IMR-90 (cell line): Measurements from ENCODE around the gene C14orf39. TPM values are rescaled to one million over a fixed set of nuclear protein-coding genes. Genes with fewer than 3 reads are reported as not detected.

ENCODE experiments used
- ATAC-seq: fragments of 200-7000 bp; cut with Tn5 transposase; 2 replicates; pipeline ENCODE4 v1.9.1; 2020; ENCODE audit warnings: low read depth, mild to moderate bottlenecking, moderate library complexity
- BruUV-seq: library from RNA; stranded (reverse); fragments of 400-500 nt; replicated peaks from 2 replicates; lab custom pipeline; 2021; lab: Mats Ljungman, UMichigan
- CTCF ChIA-PET: fragments of 300-600 bp; formaldehyde crosslinking; extraction: SDS; loops from one replicate; lab custom pipeline; 2021; ENCODE audit warnings: antibody characterized with exemption; lab: Yijun Ruan, JAX
- POLR2A ChIA-PET: fragments of 300-600 bp; sonication (Branson Sonifier 250); formaldehyde crosslinking; loops from one replicate; lab custom pipeline; 2022; ENCODE audit warnings: antibody characterized with exemption; ENCODE audit not compliant: unreplicated experiment; lab: Charles Lee
- DNase-seq: peaks from one replicate; pipeline ENCODE4 v3.0.0; 2013
- H2AFZ ChIP-seq: replicated peaks from 2 replicates; pipeline ENCODE3; 2013; ENCODE audit warnings: low read length, mild to moderate bottlenecking; ENCODE audit not compliant: poor library complexity
- H2AK5ac ChIP-seq: 2 replicates; pipeline ENCODE4 v1.6.1; 2013; ENCODE audit warnings: low read depth, low read length, inconsistent platforms
- H2AK9ac ChIP-seq: replicated peaks from 2 replicates; pipeline ENCODE3; 2013; ENCODE audit warnings: mild to moderate bottlenecking, low read depth, low read length, moderate library complexity; ENCODE audit not compliant: poor library complexity
- H2BK120ac ChIP-seq: 2 replicates; pipeline ENCODE4 v1.6.1; 2013; ENCODE audit warnings: low read depth, low read length, inconsistent platforms
- H2BK15ac ChIP-seq: 3 replicates; pipeline ENCODE4 v1.6.1; 2013; ENCODE audit warnings: low read depth, low read length, inconsistent platforms
- H2BK20ac ChIP-seq: 2 replicates; pipeline ENCODE4 v1.6.1; 2013; ENCODE audit warnings: low read depth, mild to moderate bottlenecking, inconsistent platforms, low read length, moderate library complexity
- H2BK5ac ChIP-seq: 2 replicates; pipeline ENCODE4 v1.6.1; 2013; ENCODE audit warnings: mild to moderate bottlenecking, low read depth, low read length, inconsistent platforms; ENCODE audit not compliant: poor library complexity, severe bottlenecking
- H3K14ac ChIP-seq: replicated peaks from 2 replicates; pipeline ENCODE4 v1.6.1; 2013; ENCODE audit warnings: low read depth, low read length, inconsistent platforms
- H3K18ac ChIP-seq: 2 replicates; pipeline ENCODE4 v1.6.1; 2013; ENCODE audit warnings: low read depth, low read length, control low read depth
- H3K23ac ChIP-seq: 2 replicates; pipeline ENCODE4 v1.6.1; 2013; ENCODE audit warnings: low read depth, low read length, inconsistent platforms
- H3K27ac ChIP-seq: 2 replicates; pipeline ENCODE4 v1.5.1; 2013; ENCODE audit warnings: mild to moderate bottlenecking, control low read depth, low read length; ENCODE audit not compliant: insufficient read depth
- H3K27me3 ChIP-seq: 2 replicates; pipeline ENCODE4 v1.6.1; 2013; ENCODE audit warnings: low read length; ENCODE audit not compliant: control insufficient read depth, insufficient read depth
- H3K36me3 ChIP-seq: 2 replicates; pipeline ENCODE4 v1.6.1; 2013; ENCODE audit warnings: low read length, mixed read lengths; ENCODE audit not compliant: control insufficient read depth, insufficient read depth
- H3K4ac ChIP-seq: 2 replicates; pipeline ENCODE4 v1.6.1; 2013; ENCODE audit warnings: low read depth, low read length, inconsistent platforms
- H3K4me1 ChIP-seq: 2 replicates; pipeline ENCODE4 v1.6.1; 2013; ENCODE audit warnings: low read length, mixed read lengths; ENCODE audit not compliant: control insufficient read depth, insufficient read depth
- H3K4me2 ChIP-seq: 2 replicates; pipeline ENCODE4 v1.6.1; 2013; ENCODE audit warnings: low read depth, mild to moderate bottlenecking, control low read depth, low read length, moderate library complexity
- H3K4me3 ChIP-seq: 2 replicates; pipeline ENCODE4 v1.5.1; 2013; ENCODE audit warnings: low read depth, mild to moderate bottlenecking, control low read depth, low read length, moderate library complexity; ENCODE audit not compliant: insufficient read depth
- H3K56ac ChIP-seq: 2 replicates; pipeline ENCODE4 v1.6.1; 2013; ENCODE audit warnings: low read length, inconsistent platforms; ENCODE audit not compliant: insufficient read depth; ENCODE audit errors: extremely low read depth
- H3K79me1 ChIP-seq, 2 experiments: 2 replicates each; pipeline ENCODE4 v1.6.1; 2013; ENCODE audit warnings: low read length in 2 of 2, inconsistent platforms in 1 of 2, low read depth in 1 of 2
- H3K9ac ChIP-seq: 2 replicates; pipeline ENCODE4 v1.6.1; 2013; ENCODE audit warnings: low read depth, low read length, control low read depth
- H3K9me1 ChIP-seq: 2 replicates; pipeline ENCODE4 v1.6.1; 2013; ENCODE audit warnings: low read length, inconsistent platforms; ENCODE audit not compliant: insufficient read depth
- H3K9me3 ChIP-seq: 2 replicates; pipeline ENCODE4 v1.6.1; 2013; ENCODE audit warnings: low read length; ENCODE audit not compliant: control insufficient read depth, insufficient read depth
- H4K20me1 ChIP-seq: 2 replicates; pipeline ENCODE4 v1.6.1; 2013; ENCODE audit warnings: low read length, inconsistent platforms; ENCODE audit not compliant: insufficient read depth
- H4K5ac ChIP-seq: 2 replicates; pipeline ENCODE4 v1.6.1; 2013; ENCODE audit warnings: mild to moderate bottlenecking, low read depth, low read length, control low read depth
- H4K8ac ChIP-seq, 2 experiments: 2 replicates each; pipeline ENCODE4 v1.6.1; 2013; ENCODE audit warnings: low read depth in 2 of 2, low read length in 2 of 2, control low read depth in 1 of 2, inconsistent platforms in 1 of 2
- H4K91ac ChIP-seq: 2 replicates; pipeline ENCODE4 v1.6.1; 2013; ENCODE audit warnings: low read depth, low read length, inconsistent platforms; ENCODE audit not compliant: insufficient read depth
- BHLHE40 ChIP-seq: fragments of 150-350 bp; IDR thresholded peaks from 2 replicates; pipeline ENCODE4 v1.6.1; 2016; ENCODE audit warnings: mild to moderate bottlenecking, low read depth, low read length
- CEBPB ChIP-seq: IDR thresholded peaks from 2 replicates; pipeline ENCODE4 v1.6.1; 2012; ENCODE audit warnings: low read depth, low read length, improper control_type of control experiment
- CHD1 ChIP-seq: IDR thresholded peaks from 2 replicates; pipeline ENCODE4 v1.6.1; 2012; ENCODE audit warnings: low read depth, low read length, improper control_type of control experiment
- CTCF ChIP-seq: conservative IDR thresholded peaks from 2 replicates; pipeline ENCODE4 v1.5.1; 2012; ENCODE audit warnings: mild to moderate bottlenecking, low read depth, low read length, improper control_type of control experiment
- FOS ChIP-seq: fragments of 150-350 bp; IDR thresholded peaks from 2 replicates; pipeline ENCODE4 v1.6.1; 2016; ENCODE audit warnings: low read depth, low read length
- MAZ ChIP-seq: IDR thresholded peaks from 2 replicates; pipeline ENCODE4 v1.6.1; 2012; ENCODE audit warnings: low read depth, mild to moderate bottlenecking, low read length, improper control_type of control experiment, moderate library complexity, borderline replicate concordance
- MXI1 ChIP-seq: IDR thresholded peaks from 2 replicates; pipeline ENCODE4 v1.6.1; 2012; ENCODE audit warnings: low read depth, mild to moderate bottlenecking, low read length, moderate library complexity, borderline replicate concordance
- NFE2L2 ChIP-seq: fragments of 150-350 bp; IDR thresholded peaks from 2 replicates; pipeline ENCODE4 v1.6.1; 2016; ENCODE audit warnings: low read depth, mild to moderate bottlenecking, low read length
- POLR2A ChIP-seq: IDR thresholded peaks from 2 replicates; pipeline ENCODE4 v1.6.1; 2012; ENCODE audit warnings: mild to moderate bottlenecking, low read depth, low read length
- RAD21 ChIP-seq: IDR thresholded peaks from 2 replicates; pipeline ENCODE4 v1.6.1; 2012; ENCODE audit warnings: low read length, improper control_type of control experiment
- RCOR1 ChIP-seq: IDR thresholded peaks from 2 replicates; pipeline ENCODE4 v1.6.1; 2012; ENCODE audit warnings: mild to moderate bottlenecking, low read length, improper control_type of control experiment; ENCODE audit not compliant: insufficient replicate concordance
- SMC3 ChIP-seq: fragments of 150-350 bp; IDR thresholded peaks from 2 replicates; pipeline ENCODE4 v1.6.1; 2016; ENCODE audit warnings: low read depth, mild to moderate bottlenecking, antibody characterized with exemption, low read length, moderate library complexity
- USF2 ChIP-seq: fragments of 150-350 bp; IDR thresholded peaks from 2 replicates; pipeline ENCODE4 v1.6.1; 2017; ENCODE audit warnings: mild to moderate bottlenecking, antibody characterized with exemption, low read length, low read depth
- WGBS, 2 experiments: methylation state at CpG; one replicate each; pipeline versions ENCODE4 v1.1.5 to v1.1.7; 2013; ENCODE audit warnings: missing lambda C conversion rate in 2 of 2; ENCODE audit not compliant: insufficient read length in 1 of 2; ENCODE audit errors: extremely low coverage in 2 of 2; 5-methylcytosine and 5-hydroxymethylcytosine counted together
- dilution Hi-C: fragments of 300-500 bp; cut with HindIII; formaldehyde crosslinking; loops from one replicate; pipeline ENCODE4 v1.14.3; 2018; ENCODE audit warnings: low sequenced_read_pairs; ENCODE audit not compliant: unreplicated experiment
- in situ Hi-C: fragments of 300-500 bp; cut with MboI; formaldehyde crosslinking; loops from 3 replicates; pipeline ENCODE4 v1.14.3; 2019; ENCODE audit warnings: low sequenced_read_pairs, inconsistent platforms, mixed read lengths
- intact Hi-C: fragments of 100-400 bp; cut with micrococcal nuclease; formaldehyde crosslinking; loops from 2 replicates; pipeline ENCODE4 v1.10.0; 2022
- polyA plus RNA-seq, 3 experiments: library from polyadenylated mRNA; depleted of rRNA; stranded (reverse); fragments of >200 nt; gene quantifications; 2 replicates each; pipeline ENCODE4 v1.2.3, GENCODE V29; 2012; ENCODE audit warnings: low replicate concordance in 1 of 3
- total RNA-seq: library from RNA; depleted of rRNA; stranded (reverse); fragments of >200 nt; gene quantifications from 2 replicates; pipeline ENCODE4 v1.2.3, GENCODE V29; 2012

C14orf39 gene
- total and polyA plus RNA-seq, 2 of the 4 experiments (the other 2 are of a cell fraction): 0.36 to 0.38 TPM

GRCh38 chr14:60396718-60397343 is 89.0 kb downstream of the C14orf39 start:
- Histone ChIP-seq H3K36me3 (no peaks in the 10 kb centered on the region), H3K14ac (no peak overlapping the region), H3K9ac (no peak overlapping the region), H3K23ac (no peak overlapping the region), H4K8ac (no peak overlapping the region), H3K27ac (no peak overlapping the region), H3K18ac (no peak overlapping the region), H2AK9ac (no peak overlapping the region), H2AK5ac (no peak overlapping the region), H2AFZ (no peak overlapping the region), H4K91ac (no peak overlapping the region), H3K4me2 (no peak overlapping the region), H4K5ac (no peak overlapping the region), H3K56ac (no peak overlapping the region), H3K9me1 (no peaks in the 10 kb centered on the region), H4K20me1 (no peaks in the 10 kb centered on the region), H3K4me1 (no peaks in the 10 kb centered on the region), H3K27me3 (no peaks in the 10 kb centered on the region), H2BK120ac (no peak overlapping the region), H2BK15ac (no peak overlapping the region), H3K4ac (no peak overlapping the region), H3K9me3 (no peaks in the 10 kb centered on the region), H3K79me1 (no peaks in the 10 kb centered on the region), H2BK20ac (no peak overlapping the region), H3K4me3 (no peak overlapping the region), H2BK5ac (no peak overlapping the region)
- dilution Hi-C loops: no loop called here
- DNase-seq (peak; percentile 1), ATAC-seq (no peak)
- intact Hi-C loops: no loop called here
- POLR2A ChIA-PET: no interaction called here
- WGBS, 2 experiments: no CpG with 5 or more reads among the region's 2 CpGs
- BruUV-seq: no TSS peak
- CTCF ChIA-PET: interaction anchor here (0.6 kb wide), 1 partner anchor 19 kb away, joined by 3 read pairs; no protein-coding TSS in a partner anchor
- in situ Hi-C loops: no loop called here
- no peak for TF ChIP-seq USF2
- no peak for TF ChIP-seq CTCF
- TF ChIP-seq MXI1: no peak
- no peak for TF ChIP-seq FOS
- TF ChIP-seq NFE2L2: no peak
- no peak for TF ChIP-seq RAD21
- no peak for TF ChIP-seq BHLHE40
- no peak for TF ChIP-seq CHD1
- TF ChIP-seq RCOR1: no peak
- no peak for TF ChIP-seq MAZ
- no peak for TF ChIP-seq SMC3
- TF ChIP-seq POLR2A: no peak
- no peak for TF ChIP-seq CEBPB
